SK-N-MC (cell line): ENCODE measurements around the gene UBE2G2.

Experiments
- EZH2 ChIP-seq: fragments of 200-600 bp; sonication (generic); IDR thresholded peaks from one replicate; pipeline ENCODE4 v1.6.1; 2017; ENCODE audit warnings: antibody characterized with exemption
- POLR2AphosphoS5 ChIP-seq: IDR thresholded peaks from 2 replicates; pipeline ENCODE4 v1.6.1; 2012; ENCODE audit warnings: mild to moderate bottlenecking, low read depth, low read length, borderline replicate concordance

- no peak for TF ChIP-seq EZH2
- TF ChIP-seq POLR2AphosphoS5: no peak; the same call in 1 of the 2 replicates
Measured at GRCh38 chr21:44755227-44755626, 46.4 kb downstream of the UBE2G2 start.
